H1 (cell line): Measurements from ENCODE around the gene PCSK9.

Experiments
- CTCF ChIP-seq, 3 experiments: IDR thresholded peaks; 1 replicate in 2 of 3; 2 replicates in 1 of 3; pipeline versions ENCODE4 v1.5.1 to v1.6.1; 2011; ENCODE audit warnings: low read length in 3 of 3, mild to moderate bottlenecking in 3 of 3, inconsistent platforms in 2 of 3, low read depth in 1 of 3, moderate library complexity in 1 of 3; ENCODE audit not compliant: insufficient read depth in 1 of 3; ENCODE audit errors: control extremely low read depth in 1 of 3
- YY1 ChIP-seq: IDR thresholded peaks from 2 replicates; pipeline ENCODE4 v1.6.1; 2011; ENCODE audit warnings: low read depth, mild to moderate bottlenecking, low read length

DNA sequence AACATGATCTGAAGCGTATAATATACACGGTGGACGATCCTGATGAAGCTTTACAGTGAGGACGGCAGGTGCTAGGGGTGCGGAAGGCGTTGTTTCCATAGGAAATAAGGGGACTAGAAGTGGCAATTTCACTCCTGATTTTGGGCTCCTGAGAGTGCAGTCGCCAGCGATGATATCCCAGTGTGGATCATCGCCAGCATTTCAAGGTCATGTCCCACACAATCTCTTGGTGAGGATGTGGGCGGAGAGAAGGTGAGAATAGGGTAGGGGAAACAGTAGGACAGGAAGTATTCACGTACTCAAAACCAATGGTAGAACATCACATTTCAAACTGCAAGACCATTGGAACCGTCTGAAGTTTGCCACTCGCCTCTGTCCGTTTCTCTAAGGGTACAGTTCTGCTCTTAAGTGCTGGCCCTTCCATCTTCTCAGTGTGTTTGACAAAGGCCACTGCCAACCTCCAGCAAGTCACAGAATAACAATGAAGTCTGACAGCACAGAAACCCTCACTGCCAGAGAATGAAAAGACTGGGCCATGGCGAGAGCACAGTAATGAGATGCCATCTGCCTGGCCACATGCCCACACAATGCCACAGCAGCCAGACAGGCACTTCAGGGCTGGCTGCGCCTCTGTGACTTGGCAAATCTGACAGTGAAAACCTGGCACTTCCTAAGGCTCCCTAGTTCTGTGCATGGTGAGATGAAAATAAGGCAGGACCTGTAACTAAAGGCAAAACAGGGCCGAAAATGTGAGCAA lies 27.9 kb downstream of the PCSK9 start:
- TF ChIP-seq YY1 (no peak), CTCF (IDR thresholded peaks at IDR 0.05; ENCODE audit: control extremely low read depth in 1 of 3, insufficient read depth in 1 of 3, low read depth in 1 of 3, low read length in 3 of 3) (no peak)
